HL-60 (cell line): ENCODE data around the gene NUDT14.

Experiments
- DNase-seq, 2 experiments: peaks; one replicate each; pipeline ENCODE4 v3.0.0-alpha.2; 2010 to 2020; ENCODE audit warnings: low read depth in 1 of 2, low spot score in 1 of 2
- H3K27ac ChIP-seq: fragments of 250-450 bp; sonication (Bioruptor Pico); replicated peaks from 2 replicates; pipeline ENCODE4 v1.5.1; 2020; ENCODE audit warnings: mild to moderate bottlenecking, moderate library complexity
- H3K27me3 ChIP-seq: fragments of 250-450 bp; sonication (Bioruptor Pico); 2 replicates; pipeline ENCODE4 v1.5.1; 2021; ENCODE audit warnings: mild to moderate bottlenecking, moderate library complexity; ENCODE audit not compliant: insufficient read depth, poor library complexity, severe bottlenecking
- H3K4me3 ChIP-seq: replicated peaks from 2 replicates; pipeline ENCODE4 v1.5.1; 2011; ENCODE audit warnings: mild to moderate bottlenecking, control low read depth, low read length; ENCODE audit not compliant: insufficient read depth
- GABPA ChIP-seq: IDR thresholded peaks from 2 replicates; pipeline ENCODE4 v1.6.1; 2012; ENCODE audit warnings: low read depth
- POLR2AphosphoS5 ChIP-seq: IDR thresholded peaks from 2 replicates; pipeline ENCODE4 v1.6.1; 2012; ENCODE audit warnings: low read depth
- SPI1 ChIP-seq: IDR thresholded peaks from 2 replicates; pipeline ENCODE4 v1.6.1; 2012; ENCODE audit warnings: low read depth, mild to moderate bottlenecking, borderline replicate concordance
- TF ChIP-seq, protein P1 (sequence below): IDR thresholded peaks from one replicate; pipeline ENCODE4 v1.5.1; 2011; ENCODE audit warnings: low read length, control low read depth, inconsistent platforms; ENCODE audit not compliant: insufficient read depth
- TF ChIP-seq, protein P2 (sequence below): IDR thresholded peaks from 2 replicates; pipeline ENCODE4 v1.6.1; 2012; ENCODE audit warnings: low read depth; ENCODE audit not compliant: insufficient replicate concordance

The NUDT14 gene

GRCh38 chr14:105219753-105220152 lies 38.6 kb upstream of the NUDT14 start:
- Histone ChIP-seq H3K27ac (no peak overlapping the region), H3K27me3 (no peaks in the 10 kb centered on the region), H3K4me3 (no peak overlapping the region)
- no peak for TF ChIP-seq SPI1
- DNase-seq: no peak

GRCh38 chr14:105219043-105219612 lies 38.0 kb upstream of the NUDT14 start:
- TF ChIP-seq, protein P1, sequence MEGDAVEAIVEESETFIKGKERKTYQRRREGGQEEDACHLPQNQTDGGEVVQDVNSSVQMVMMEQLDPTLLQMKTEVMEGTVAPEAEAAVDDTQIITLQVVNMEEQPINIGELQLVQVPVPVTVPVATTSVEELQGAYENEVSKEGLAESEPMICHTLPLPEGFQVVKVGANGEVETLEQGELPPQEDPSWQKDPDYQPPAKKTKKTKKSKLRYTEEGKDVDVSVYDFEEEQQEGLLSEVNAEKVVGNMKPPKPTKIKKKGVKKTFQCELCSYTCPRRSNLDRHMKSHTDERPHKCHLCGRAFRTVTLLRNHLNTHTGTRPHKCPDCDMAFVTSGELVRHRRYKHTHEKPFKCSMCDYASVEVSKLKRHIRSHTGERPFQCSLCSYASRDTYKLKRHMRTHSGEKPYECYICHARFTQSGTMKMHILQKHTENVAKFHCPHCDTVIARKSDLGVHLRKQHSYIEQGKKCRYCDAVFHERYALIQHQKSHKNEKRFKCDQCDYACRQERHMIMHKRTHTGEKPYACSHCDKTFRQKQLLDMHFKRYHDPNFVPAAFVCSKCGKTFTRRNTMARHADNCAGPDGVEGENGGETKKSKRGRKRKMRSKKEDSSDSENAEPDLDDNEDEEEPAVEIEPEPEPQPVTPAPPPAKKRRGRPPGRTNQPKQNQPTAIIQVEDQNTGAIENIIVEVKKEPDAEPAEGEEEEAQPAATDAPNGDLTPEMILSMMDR: no peak
- TF ChIP-seq, protein P2, sequence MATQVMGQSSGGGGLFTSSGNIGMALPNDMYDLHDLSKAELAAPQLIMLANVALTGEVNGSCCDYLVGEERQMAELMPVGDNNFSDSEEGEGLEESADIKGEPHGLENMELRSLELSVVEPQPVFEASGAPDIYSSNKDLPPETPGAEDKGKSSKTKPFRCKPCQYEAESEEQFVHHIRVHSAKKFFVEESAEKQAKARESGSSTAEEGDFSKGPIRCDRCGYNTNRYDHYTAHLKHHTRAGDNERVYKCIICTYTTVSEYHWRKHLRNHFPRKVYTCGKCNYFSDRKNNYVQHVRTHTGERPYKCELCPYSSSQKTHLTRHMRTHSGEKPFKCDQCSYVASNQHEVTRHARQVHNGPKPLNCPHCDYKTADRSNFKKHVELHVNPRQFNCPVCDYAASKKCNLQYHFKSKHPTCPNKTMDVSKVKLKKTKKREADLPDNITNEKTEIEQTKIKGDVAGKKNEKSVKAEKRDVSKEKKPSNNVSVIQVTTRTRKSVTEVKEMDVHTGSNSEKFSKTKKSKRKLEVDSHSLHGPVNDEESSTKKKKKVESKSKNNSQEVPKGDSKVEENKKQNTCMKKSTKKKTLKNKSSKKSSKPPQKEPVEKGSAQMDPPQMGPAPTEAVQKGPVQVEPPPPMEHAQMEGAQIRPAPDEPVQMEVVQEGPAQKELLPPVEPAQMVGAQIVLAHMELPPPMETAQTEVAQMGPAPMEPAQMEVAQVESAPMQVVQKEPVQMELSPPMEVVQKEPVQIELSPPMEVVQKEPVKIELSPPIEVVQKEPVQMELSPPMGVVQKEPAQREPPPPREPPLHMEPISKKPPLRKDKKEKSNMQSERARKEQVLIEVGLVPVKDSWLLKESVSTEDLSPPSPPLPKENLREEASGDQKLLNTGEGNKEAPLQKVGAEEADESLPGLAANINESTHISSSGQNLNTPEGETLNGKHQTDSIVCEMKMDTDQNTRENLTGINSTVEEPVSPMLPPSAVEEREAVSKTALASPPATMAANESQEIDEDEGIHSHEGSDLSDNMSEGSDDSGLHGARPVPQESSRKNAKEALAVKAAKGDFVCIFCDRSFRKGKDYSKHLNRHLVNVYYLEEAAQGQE: no peak
- TF ChIP-seq GABPA (no peak), POLR2AphosphoS5 (no peak), SPI1 (no peak)
- DNase-seq: no peak
- Histone ChIP-seq H3K27me3 (no peaks in the 10 kb centered on the region), H3K4me3 (no peak overlapping the region), H3K27ac (no peak overlapping the region)

GRCh38 chr14:105218611-105219010 lies 37.5 kb upstream of the NUDT14 start:
- DNase-seq: no peak
- TF ChIP-seq GABPA: no peak
- no peak for TF ChIP-seq SPI1
- TF ChIP-seq, protein P1: no peak
- TF ChIP-seq, protein P2: no peak
- TF ChIP-seq POLR2AphosphoS5: no peak

GRCh38 chr14:105217774-105218173 lies 36.7 kb upstream of the NUDT14 start:
- H3K4me3 ChIP-seq: no peak overlapping the region
- no peaks in the 10 kb centered on the region for H3K27me3 ChIP-seq
- DNase-seq: no peak
- H3K27ac ChIP-seq: no peak overlapping the region
- TF ChIP-seq POLR2AphosphoS5 (no peak), SPI1 (no peak), GABPA (no peak)
- TF ChIP-seq, protein P1: no peak
- TF ChIP-seq, protein P2: no peak

More at GRCh38 chr14:105218611-105219010, 37.5 kb upstream of the NUDT14 start:
- H3K4me3 ChIP-seq: no peak overlapping the region
- no peaks in the 10 kb centered on the region for H3K27me3 ChIP-seq
- no peak overlapping the region for H3K27ac ChIP-seq
